HG03565 (cell line): ENCODE results near the gene DTD1.

ENCODE experiments used
- ATAC-seq: cut with Tn5 transposase; IDR thresholded peaks from one replicate; pipeline ENCODE4 v1.9.1; 2021; ENCODE audit warnings: mild to moderate bottlenecking, moderate library complexity; ENCODE audit not compliant: unreplicated experiment

DTD1 gene

GRCh38 chr20:18657575-18657974 lies 69.7 kb downstream of the DTD1 start:
- no peak for ATAC-seq

- ATAC-seq = peak; percentile 53
Observed at GRCh38 chr20:18662279-18663040, 74.6 kb downstream of the DTD1 start.

GRCh38 chr20:18663932-18664331 lies 76.1 kb downstream of the DTD1 start:
- no peak for ATAC-seq

GRCh38 chr20:18665135-18665534 lies 77.3 kb downstream of the DTD1 start:
- no peak for ATAC-seq

GRCh38 chr20:18666803-18667415 lies 79.1 kb downstream of the DTD1 start:
- ATAC-seq = no peak

- ATAC-seq = no peak
Observed at GRCh38 chr20:18669241-18670019, 81.6 kb downstream of the DTD1 start.

- ATAC-seq = no peak
Observed at GRCh38 chr20:18671203-18671710, 83.4 kb downstream of the DTD1 start.

- no peak for ATAC-seq
Observed at GRCh38 chr20:18672834-18673233, 85.0 kb downstream of the DTD1 start.

- no peak for ATAC-seq
Observed at GRCh38 chr20:18676396-18676795, 88.5 kb downstream of the DTD1 start.

GRCh38 chr20:18677126-18677525 lies 89.3 kb downstream of the DTD1 start:
- no peak for ATAC-seq

GRCh38 chr20:18678549-18679419 lies 90.9 kb downstream of the DTD1 start:
- ATAC-seq = no peak

GRCh38 chr20:18683839-18684238 lies 96.0 kb downstream of the DTD1 start:
- no peak for ATAC-seq

GRCh38 chr20:18684775-18685174 lies 96.9 kb downstream of the DTD1 start:
- no peak for ATAC-seq

- ATAC-seq = no peak
Observed at GRCh38 chr20:18685406-18685805, 97.6 kb downstream of the DTD1 start.

GRCh38 chr20:18686696-18687095 lies 98.8 kb downstream of the DTD1 start:
- no peak for ATAC-seq

GRCh38 chr20:18688676-18689075 lies 100.8 kb downstream of the DTD1 start:
- no peak for ATAC-seq

GRCh38 chr20:18689557-18689956 lies 101.7 kb downstream of the DTD1 start:
- no peak for ATAC-seq

GRCh38 chr20:18692447-18692846 lies 104.6 kb downstream of the DTD1 start:
- ATAC-seq = no peak

GRCh38 chr20:18694071-18694470 lies 106.2 kb downstream of the DTD1 start:
- ATAC-seq = no peak

- ATAC-seq = no peak
Observed at GRCh38 chr20:18695175-18695574, 107.3 kb downstream of the DTD1 start.
